Peyer's patch (tissue), 4 donors: ENCODE results near the gene CAMK2B. TPM values are rescaled to one million over a fixed set of nuclear protein-coding genes. Genes with fewer than 3 reads are reported as not detected.

Experiments
- DNase-seq, 3 donors: peaks; one replicate each; pipeline ENCODE4 v3.0.0-alpha.2; 2017 to 2019
- H3K27ac ChIP-seq, 4 donors: fragments of 200-600 bp; sonication (generic); one replicate each; pipeline ENCODE4 v1.5.1; 2016 to 2019
- H3K27me3 ChIP-seq, 2 donors: fragments of 200-600 bp; sonication (generic); one replicate each; pipeline ENCODE4 v1.5.1; 2019
- H3K36me3 ChIP-seq, 3 donors: fragments of 200-600 bp; sonication (generic); one replicate each; pipeline ENCODE4 v1.5.1; 2016 to 2019
- H3K4me1 ChIP-seq, 4 donors: fragments of 200-600 bp; sonication (generic); one replicate each; pipeline ENCODE4 v1.5.1; 2016 to 2019
- H3K4me3 ChIP-seq, 4 donors: fragments of 200-600 bp; sonication (generic); 1 replicate in 3 of 4; 2 replicates in 1 of 4; pipeline ENCODE4 v1.5.1; 2016 to 2019; ENCODE audit warnings: mild to moderate bottlenecking in 1 of 4
- H3K9me3 ChIP-seq, 4 donors: fragments of 200-600 bp; sonication (generic); one replicate each; pipeline ENCODE4 v1.5.1; 2016 to 2019; ENCODE audit warnings: mild to moderate bottlenecking in 1 of 4
- CTCF ChIP-seq, 6 experiments: fragments of 450-650 bp in 4 of 6; fragments of 200-600 bp in 2 of 6; sonication (generic) in 1 of 6; IDR thresholded peaks; one replicate each; pipeline ENCODE4 v1.5.1; 2017 to 2019; ENCODE audit warnings: antibody characterized with exemption in 6 of 6, mild to moderate bottlenecking in 3 of 6, moderate library complexity in 1 of 6
- POLR2A ChIP-seq, 2 donors: fragments of 450-650 bp; IDR thresholded peaks; one replicate each; pipeline ENCODE4 v1.5.1; 2017; ENCODE audit warnings: antibody characterized with exemption in 2 of 2, mild to moderate bottlenecking in 2 of 2, moderate library complexity in 2 of 2
- total RNA-seq, 4 donors: library from RNA; depleted of rRNA; stranded (reverse); fragments of >200 nt; gene quantifications; one replicate each; pipeline ENCODE4 v1.1.0, GENCODE V29; 2016

Gene CAMK2B
- total RNA-seq, 4 donors from 2014 or later, result 0.67 to 3.9 (median 2.2) TPM

DNA sequence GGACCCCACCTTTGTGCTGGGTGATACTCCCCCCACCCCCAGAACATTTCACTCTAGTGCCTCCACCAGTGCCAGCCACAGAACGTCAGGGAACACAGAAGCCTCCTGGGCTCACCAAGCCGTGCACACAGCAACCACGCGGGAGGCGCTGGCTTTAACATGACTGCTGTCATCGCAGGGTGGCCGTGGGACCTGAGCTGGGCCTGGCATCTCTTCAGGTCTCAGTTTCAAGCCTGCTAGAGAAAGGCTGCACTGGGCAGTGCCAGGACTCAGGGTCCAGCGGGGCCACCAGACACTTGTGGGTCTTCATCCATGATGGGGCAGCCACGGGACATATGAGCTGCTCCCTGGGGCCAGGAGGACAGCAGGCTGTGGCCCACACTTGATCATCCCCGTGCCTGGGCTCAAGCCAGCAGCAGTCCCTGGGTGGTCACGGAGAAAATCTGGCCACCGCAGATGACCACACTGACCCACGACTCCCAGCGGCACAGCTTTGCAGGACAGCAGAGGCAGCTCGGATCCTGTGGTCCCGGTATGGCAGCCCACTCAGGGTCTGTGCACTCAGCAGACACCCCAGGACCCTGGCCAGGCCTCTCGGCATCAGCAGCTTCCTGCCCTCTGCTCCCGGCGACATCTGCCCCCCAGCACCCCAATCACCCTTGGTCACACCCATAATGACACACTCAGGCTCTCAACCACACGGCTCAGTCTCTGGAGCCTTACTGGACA is 44.2 kb downstream of the CAMK2B start:
- no peak for TF ChIP-seq POLR2A (IDR thresholded peaks at IDR 0.05)
- no peak for TF ChIP-seq CTCF (IDR thresholded peaks at IDR 0.05)
- Histone ChIP-seq H3K9me3 (no peaks in the 10 kb centered on the region), H3K4me1 (no peaks in the 10 kb centered on the region), H3K27ac (no peak overlapping the region), H3K36me3 (no peaks in the 10 kb centered on the region), H3K27me3 (no peaks in the 10 kb centered on the region), H3K4me3 (no peak overlapping the region)
- peak in 2 of 3 donors; percentile 38 to 41 for DNase-seq

GRCh38 chr7:44280636-44280992 is 44.8 kb downstream of the CAMK2B start:
- Histone ChIP-seq H3K27me3 (no peaks in the 10 kb centered on the region), H3K4me3 (no peak overlapping the region), H3K27ac (no peak overlapping the region), H3K4me1 (no peaks in the 10 kb centered on the region), H3K9me3 (no peaks in the 10 kb centered on the region), H3K36me3 (no peaks in the 10 kb centered on the region)
- peak in 2 of 3 donors; percentile 5 to 7 for DNase-seq
- TF ChIP-seq POLR2A (IDR thresholded peaks at IDR 0.05) (no peak), CTCF (IDR thresholded peaks at IDR 0.05) (no peak)

- H3K27ac ChIP-seq, result no peak overlapping the region
- H3K9me3 ChIP-seq, result no peaks in the 10 kb centered on the region
- TF ChIP-seq CTCF (IDR thresholded peaks at IDR 0.05) (no peak), POLR2A (IDR thresholded peaks at IDR 0.05) (no peak)
- no peaks in the 10 kb centered on the region for H3K36me3 ChIP-seq
- H3K4me3 ChIP-seq, result no peak overlapping the region
- DNase-seq, result peak in 2 of 3 donors; percentile 14 to 15
- H3K4me1 ChIP-seq, result no peaks in the 10 kb centered on the region
- H3K27me3 ChIP-seq, result no peaks in the 10 kb centered on the region
Observed at GRCh38 chr7:44279731-44280505, 45.5 kb downstream of the CAMK2B start.

- Histone ChIP-seq H3K27me3 (no peaks in the 10 kb centered on the region), H3K4me1 (no peaks in the 10 kb centered on the region), H3K4me3 (no peak overlapping the region), H3K36me3 (no peaks in the 10 kb centered on the region), H3K9me3 (no peaks in the 10 kb centered on the region), H3K27ac (no peak overlapping the region)
- no peak for TF ChIP-seq POLR2A (IDR thresholded peaks at IDR 0.05)
- TF ChIP-seq CTCF (IDR thresholded peaks at IDR 0.05), result no peak
- peak in 2 of 3 donors; percentile 22 to 34 for DNase-seq
Observed at GRCh38 chr7:44279286-44279685, 46.1 kb downstream of the CAMK2B start.

GRCh38 chr7:44278451-44279161 is 46.8 kb downstream of the CAMK2B start:
- no peaks in the 10 kb centered on the region for H3K27me3 ChIP-seq
- no peak overlapping the region for H3K4me3 ChIP-seq
- no peak overlapping the region for H3K27ac ChIP-seq
- no peaks in the 10 kb centered on the region for H3K9me3 ChIP-seq
- no peak for TF ChIP-seq POLR2A (IDR thresholded peaks at IDR 0.05)
- no peak for TF ChIP-seq CTCF (IDR thresholded peaks at IDR 0.05)
- H3K4me1 ChIP-seq, result no peaks in the 10 kb centered on the region
- peak in 2 of 3 donors; percentile 25 to 34 for DNase-seq
- no peaks in the 10 kb centered on the region for H3K36me3 ChIP-seq
